HG02571 (cell line): ENCODE results near the gene CTIF.

Source experiments
- ATAC-seq: cut with Tn5 transposase; IDR thresholded peaks from one replicate; pipeline ENCODE4 v1.9.1; 2021; ENCODE audit warnings: mild to moderate bottlenecking, moderate library complexity; ENCODE audit not compliant: unreplicated experiment

The CTIF gene

GRCh38 chr18:48889115-48889941 lies 350.5 kb downstream of the CTIF start:
- ATAC-seq: no peak

- ATAC-seq: no peak
Measured at GRCh38 chr18:48889981-48890762, 351.3 kb downstream of the CTIF start.

GRCh38 chr18:48891721-48892120 lies 352.9 kb downstream of the CTIF start:
- ATAC-seq: no peak

GRCh38 chr18:48892146-48892855 lies 353.5 kb downstream of the CTIF start:
- no peak for ATAC-seq

GRCh38 chr18:48893061-48893607 lies 354.3 kb downstream of the CTIF start:
- ATAC-seq: no peak

GRCh38 chr18:48893608-48894600 lies 355.1 kb downstream of the CTIF start:
- no peak for ATAC-seq

GRCh38 chr18:48894799-48895346 lies 356.0 kb downstream of the CTIF start:
- no peak for ATAC-seq

- ATAC-seq: no peak
Measured at GRCh38 chr18:48896326-48896874, 357.6 kb downstream of the CTIF start.

- no peak for ATAC-seq
Measured at GRCh38 chr18:48896875-48897511, 358.2 kb downstream of the CTIF start.

- ATAC-seq: no peak
Measured at GRCh38 chr18:48897531-48897930, 358.7 kb downstream of the CTIF start.

GRCh38 chr18:48898521-48898920 lies 359.7 kb downstream of the CTIF start:
- no peak for ATAC-seq

GRCh38 chr18:48899558-48900174 lies 360.8 kb downstream of the CTIF start:
- ATAC-seq: no peak

GRCh38 chr18:48900469-48900868 lies 361.6 kb downstream of the CTIF start:
- ATAC-seq: no peak

GRCh38 chr18:48901145-48902022 lies 362.6 kb downstream of the CTIF start:
- no peak for ATAC-seq

GRCh38 chr18:48902023-48902855 lies 363.4 kb downstream of the CTIF start:
- ATAC-seq: no peak

GRCh38 chr18:48902856-48903601 lies 364.2 kb downstream of the CTIF start:
- no peak for ATAC-seq
